DMS 273 (cell line): ENCODE measurements around the gene ZNF362.
"Not testable (repeated sequence)": the region's sequence is repeated elsewhere in the genome, so short reads cannot be mapped to it uniquely, and the experiment has no call there.

ENCODE experiments used
- DNase-seq: peaks from one replicate; lab custom pipeline; 2025; ENCODE audit not compliant: unreplicated experiment; lab: John Stamatoyannopoulos, UW

ZNF362 gene

DNA sequence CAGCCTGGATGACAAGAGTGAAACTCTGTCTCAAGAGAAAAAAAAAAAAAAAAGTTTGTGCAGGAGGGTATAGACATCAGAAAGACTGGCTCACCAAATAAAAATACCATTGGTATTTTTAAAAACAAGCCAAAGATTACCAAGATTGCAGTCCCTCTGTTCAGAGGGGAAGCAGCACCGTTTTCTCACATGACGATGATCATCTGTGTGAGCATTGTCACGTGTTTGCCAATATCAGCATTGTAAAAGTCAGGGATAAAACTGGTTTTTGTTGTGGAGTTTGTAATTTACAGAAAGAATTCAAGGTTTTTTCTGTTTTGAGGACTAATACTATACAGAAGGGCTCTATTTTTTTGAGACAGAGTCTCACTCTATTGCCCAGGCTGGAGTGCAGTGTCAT, 26.5 kb downstream of the ZNF362 start:
- DNase-seq: no peak

DNA sequence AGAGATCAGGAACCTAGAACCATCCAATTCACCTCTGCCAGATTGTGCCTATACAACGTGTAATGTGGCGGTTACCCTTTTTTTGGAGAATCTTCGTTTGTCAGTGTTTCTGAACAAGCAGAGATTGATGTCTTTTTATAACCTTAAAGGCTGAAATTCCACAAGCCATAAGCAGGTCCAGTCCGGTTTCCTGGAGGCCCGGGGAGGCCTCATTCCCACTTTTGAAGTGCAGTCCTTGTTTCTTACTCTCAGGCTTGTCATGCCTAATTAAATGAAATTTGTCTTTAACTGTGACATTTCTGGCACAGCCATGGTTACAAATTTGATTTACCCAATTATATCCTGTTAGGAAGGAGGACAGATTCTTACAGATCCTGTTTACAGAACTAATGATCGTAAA, 27.8 kb downstream of the ZNF362 start:
- DNase-seq: no peak

DNA sequence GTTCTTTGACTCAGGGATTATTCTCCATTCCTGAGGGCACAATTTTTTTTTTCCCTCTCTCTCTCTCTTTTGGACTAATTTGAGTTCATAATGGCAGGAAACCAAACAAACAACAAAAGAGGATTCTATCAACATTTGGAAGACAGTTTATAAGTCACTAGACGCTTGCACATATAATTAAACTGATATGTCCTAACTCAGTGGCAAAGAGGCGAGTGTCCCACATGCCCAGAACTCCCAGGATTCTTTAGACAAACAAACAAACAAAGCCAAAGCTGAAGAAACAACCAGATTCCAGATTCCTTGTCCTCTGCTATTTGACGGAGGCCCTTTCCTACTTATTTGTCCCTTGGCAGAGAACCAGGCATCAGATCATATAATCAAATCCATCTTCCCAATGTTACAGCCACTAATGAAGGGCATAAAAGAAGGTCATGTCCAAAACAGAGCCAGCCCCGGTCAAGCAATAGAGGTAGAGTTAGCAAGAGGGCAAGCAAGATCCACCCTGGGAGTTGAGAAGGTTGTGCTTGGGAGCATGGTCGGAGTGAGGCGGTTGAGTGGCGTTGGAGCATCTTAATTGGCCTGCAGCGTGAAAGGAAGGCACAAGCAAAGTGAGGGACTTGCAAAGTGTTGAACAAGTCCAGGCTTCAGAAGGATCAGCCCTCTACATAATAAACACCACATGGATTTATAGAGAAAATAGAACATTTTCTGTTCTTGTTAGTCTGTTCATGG, 30.3 kb downstream of the ZNF362 start:
- DNase-seq: no peak

DNA sequence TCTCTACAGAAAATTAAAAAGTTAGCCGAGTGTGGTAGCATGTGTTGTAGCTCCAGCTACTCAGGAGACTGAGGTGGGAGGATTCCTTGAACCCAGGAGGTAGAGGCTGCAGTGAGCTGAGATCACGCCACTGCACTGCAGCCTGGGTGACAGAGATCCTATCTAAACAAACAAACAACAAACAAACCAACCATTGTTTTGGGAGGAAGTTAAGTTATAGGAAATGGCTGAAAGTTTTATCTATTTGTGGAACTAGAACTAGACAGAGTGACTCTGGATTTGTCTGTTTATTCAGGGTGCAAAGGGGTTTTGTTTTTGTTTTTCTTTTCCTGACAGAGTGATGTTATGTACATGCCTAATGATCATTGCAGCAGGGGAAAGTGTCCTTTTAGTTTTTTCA, 31.0 kb downstream of the ZNF362 start:
- DNase-seq: no peak

DNA sequence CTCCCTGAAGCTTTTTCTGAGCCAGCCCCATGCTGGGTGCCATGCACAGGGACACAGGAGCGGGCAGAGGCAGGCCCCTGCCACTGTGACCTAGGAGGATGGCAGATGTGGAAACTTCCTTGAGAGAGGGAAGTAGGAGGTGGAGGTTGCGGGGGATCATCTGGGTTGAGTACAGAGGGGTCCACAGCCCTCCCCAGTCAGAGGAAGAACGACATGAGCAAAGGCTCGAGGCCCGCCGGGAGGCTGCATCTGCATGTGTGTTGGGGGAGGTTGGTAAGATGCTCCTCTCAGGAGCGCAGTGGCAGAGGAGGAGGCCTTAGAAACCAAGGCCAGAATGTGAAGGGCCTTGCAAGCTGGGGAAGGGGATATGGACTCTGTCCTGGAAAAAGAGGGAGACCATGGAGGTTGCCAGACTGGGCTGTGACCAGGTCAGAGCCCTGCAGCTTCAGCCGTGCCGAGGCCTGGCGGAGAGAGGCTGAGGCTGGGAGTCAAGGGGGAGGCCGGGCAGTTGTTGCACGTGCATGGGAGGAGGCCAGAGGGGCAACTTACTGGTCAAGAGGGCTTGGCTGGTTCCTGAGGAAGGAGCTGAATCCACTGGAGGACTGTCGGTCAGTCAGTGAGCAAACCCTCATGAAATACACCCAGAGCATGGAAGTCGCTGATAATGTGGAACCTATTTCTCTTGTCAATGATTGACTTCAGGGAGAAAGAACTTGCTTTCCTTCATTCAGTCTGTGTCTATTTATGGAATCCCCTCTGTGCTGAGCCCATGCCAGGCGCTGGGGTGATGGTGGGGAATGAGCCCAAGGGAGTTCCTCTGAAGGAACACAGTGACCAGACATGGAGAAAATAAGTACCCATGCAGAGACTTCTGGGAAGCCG, 32.9 kb downstream of the ZNF362 start:
- DNase-seq: no peak

DNA sequence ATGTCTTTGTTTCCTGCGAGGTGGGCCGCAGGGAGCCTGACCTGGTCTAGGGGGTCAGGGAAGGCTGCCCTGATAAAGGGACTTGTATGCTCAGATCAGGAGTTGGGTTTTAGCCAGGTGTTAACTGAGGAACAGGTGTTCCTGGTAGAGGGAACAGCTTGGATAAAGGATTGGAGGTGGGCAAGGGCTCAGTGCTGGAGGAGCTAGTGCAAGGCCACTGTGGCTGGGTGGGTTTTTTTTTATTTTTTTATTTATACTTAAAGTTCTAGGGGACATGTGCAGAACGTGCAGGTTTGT, 33.5 kb downstream of the ZNF362 start:
- no peak for DNase-seq

DNA sequence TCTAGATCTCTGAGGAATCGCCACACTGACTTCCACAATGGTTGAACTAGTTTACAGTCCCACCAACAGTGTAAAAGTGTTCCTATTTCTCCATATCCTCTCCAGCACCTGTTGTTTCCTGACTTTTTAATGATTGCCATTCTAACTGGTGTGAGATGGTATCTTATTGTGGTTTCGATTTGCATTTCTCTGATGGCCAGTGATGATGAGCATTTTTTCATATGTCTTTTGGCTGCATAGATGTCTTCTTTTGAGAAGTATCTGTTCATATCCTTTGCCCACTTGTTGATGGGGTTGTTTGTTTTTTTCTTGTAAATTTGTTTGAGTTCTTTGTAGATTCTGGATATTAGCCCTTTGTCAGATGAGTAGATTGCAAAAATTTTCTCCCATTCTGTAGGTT, 34.3 kb downstream of the ZNF362 start:
- DNase-seq: not testable (repeated sequence)

DNA sequence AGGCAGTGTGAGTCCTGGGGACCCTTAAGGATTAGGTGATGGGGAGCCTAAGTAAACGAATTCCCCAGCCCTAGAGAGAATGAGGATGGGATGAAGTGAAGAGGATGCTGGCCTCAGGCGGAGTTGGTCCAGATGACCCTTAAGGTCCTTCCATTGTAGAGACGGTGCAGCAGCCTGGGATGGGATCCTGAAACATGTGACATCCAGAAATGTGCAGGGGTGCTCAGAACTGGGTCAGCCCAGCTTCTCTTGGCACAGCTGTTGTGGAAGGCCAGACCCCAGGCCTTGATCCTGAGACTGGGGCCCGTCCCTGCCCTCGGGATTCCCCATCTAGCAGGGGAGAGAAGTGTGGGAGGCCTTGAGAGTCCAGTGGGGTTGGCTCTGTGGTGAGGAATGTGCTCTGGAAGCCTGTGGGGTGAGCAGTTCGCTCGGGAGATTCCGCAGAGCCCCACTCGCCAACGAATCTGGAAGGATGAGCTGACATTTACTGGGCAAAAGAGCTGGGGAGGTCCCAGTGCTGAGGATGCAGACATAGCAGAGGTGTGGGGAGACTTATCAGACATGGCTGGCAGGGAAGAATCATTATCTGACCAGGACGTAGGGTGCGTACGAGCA, 36.5 kb downstream of the ZNF362 start:
- DNase-seq: no peak

DNA sequence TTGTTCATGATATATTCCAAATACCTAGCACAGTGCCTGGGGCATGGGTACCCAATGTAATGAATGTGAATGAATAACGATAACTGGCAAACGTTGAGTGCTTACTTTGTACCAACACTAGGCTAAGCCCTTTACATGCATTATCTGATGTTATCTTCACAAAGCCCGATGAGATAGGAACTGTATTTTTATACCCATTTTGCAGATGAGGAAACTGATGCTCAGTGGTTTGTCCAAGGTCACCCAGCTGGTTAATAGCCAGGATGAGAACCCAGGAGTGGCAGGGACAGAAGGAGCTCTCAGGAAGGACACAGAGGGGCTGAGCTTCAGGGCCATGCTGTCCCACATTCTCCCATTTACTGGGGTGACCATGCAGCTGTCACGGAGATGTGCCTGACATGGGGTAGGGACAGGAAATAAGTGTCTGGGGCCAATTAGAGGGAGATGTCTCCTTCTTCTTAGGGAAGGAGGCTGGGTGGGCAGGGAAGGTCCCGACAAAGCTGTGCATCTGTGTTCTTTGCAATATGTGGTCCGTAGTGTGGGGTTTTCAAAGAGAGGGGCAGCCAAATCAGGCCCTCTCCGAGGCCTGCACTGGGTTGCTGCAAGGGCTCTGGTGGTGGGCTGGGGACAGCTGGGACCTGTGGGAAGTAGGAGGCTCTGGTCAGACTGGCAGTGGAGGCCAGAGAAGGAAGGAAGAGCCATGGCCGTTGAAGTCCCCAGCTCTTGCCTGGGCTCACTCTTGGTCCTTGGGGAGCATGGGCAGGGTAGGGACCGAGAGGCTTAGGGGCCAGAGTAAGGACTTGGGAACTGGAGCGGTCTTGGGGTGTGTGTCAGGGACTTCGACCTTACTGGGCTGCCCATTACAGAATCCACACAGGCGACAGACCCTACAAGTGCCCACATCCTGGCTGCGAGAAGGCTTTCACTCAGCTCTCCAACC, 38.0 kb downstream of the ZNF362 start:
- DNase-seq: no peak

DNA sequence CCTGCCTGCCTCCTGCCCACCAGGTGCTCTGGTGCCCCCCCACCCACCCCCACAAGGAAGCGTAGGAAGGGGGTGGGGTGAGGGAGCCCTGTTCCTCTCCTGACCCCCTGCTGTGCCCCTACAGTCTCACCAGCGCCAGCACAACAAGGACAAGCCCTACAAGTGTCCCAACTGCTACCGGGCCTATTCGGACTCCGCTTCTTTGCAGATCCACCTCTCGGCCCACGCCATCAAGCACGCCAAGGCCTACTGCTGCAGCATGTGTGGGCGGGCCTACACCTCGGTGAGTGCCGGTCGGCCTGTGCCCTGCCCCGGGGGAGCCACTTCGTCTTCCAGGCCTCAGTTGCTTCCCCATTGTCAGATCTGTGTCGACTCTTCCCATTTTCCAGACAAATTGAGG, 38.7 kb downstream of the ZNF362 start:
- DNase-seq: no peak

DNA sequence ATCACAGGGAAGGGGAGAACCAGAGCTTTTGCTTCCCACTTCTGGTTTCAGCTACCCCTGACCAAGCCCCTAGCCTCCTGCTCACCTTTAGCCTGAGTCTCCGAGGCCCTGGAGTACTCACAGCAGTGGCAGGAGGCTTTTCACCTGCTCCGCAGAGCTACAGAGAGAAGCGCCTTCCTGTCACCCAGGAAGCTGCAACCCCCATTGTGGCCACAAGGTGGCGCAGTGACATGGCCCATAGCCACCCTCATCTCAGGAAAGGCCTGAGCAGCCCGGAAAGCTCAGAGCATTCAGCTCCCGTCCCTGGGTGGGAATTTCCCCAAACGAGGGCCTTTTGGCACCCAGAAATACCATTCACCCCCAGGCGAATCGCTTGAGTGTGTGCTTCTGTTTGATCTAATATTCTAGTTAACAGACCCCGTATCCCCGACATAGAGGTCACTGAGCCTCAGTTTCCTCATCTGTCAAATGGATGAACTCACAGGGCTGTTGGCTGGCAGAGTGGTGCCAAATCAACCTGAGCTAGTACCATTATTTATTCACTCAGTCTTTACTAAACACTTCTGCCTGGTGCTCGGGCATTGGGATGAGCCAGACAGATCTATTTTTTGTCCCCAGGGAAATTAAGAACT, 39.3 kb downstream of the ZNF362 start:
- peak; percentile 92 for DNase-seq

DNA sequence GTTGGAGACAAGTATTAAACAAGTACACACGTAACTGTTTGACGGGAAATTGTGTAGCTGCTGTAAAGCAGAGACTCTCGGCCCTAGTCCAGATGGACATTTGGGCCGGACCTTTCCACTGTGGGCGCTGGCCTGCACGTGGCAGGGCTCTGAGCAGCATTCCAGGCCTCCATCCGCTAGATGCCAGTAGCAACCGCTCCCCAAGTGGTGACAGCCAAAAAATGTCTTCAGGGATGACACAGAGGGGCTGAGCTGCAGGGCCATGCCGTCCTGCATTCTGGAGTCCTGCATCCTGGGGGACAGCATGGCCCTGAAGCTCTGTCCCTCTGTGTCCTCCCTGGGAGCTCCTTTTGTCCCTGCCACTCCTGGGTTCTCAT, 39.8 kb downstream of the ZNF362 start:
- no peak for DNase-seq

DNA sequence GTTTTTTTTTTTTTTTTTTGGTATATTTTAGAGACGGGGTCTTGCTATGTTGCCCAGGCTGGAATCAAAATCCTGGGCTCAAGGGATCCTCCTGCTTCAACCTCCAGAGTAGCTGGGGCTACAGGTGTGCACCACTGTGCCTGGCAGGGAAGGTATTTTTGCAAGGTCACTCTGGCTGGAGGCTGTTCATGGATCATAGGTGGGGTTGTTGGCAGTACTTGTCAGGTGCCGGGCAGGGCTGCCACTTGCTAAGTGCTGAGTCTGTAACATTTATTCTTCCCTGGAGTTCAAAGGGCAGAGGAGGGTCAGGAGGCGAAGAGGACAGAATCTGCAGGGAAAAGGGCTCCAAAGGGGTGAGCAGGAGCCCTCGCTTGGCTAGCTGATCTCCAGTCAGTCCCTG, 40.5 kb downstream of the ZNF362 start:
- DNase-seq: no peak

DNA sequence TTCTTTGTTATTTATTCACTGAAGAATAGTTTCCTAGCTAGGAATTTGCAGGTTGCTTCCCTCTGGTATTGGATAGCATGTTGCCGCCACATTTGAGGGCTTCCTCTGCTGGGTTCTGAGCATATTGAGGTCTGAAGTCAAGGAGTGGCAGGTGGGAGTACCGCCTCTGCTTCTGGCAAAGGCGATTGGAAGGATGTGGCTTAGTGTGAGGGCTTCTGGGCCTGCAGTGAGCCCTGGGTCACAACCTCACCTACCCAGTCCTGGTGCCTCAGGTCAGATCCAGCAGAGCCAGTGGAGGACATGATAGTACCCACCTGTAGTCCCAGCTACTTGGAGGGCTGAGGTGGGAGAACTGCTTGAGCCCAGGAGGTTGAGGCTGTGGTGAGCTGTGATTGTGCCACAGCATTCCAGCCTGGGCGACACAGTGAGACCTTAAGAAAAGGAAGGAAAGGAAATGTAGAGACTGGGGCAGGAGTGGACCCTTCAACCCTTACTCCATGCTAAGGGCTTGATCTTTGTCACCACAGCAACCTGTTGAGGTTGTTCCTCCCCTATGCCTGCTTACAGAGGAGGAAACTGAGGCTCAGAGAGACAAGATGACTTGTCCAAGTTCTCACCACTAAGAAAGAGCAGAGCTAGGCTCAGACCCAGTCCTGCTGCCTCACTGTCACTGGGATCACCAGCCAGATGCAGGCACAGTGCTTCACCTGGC, 41.8 kb downstream of the ZNF362 start:
- DNase-seq: no peak

DNA sequence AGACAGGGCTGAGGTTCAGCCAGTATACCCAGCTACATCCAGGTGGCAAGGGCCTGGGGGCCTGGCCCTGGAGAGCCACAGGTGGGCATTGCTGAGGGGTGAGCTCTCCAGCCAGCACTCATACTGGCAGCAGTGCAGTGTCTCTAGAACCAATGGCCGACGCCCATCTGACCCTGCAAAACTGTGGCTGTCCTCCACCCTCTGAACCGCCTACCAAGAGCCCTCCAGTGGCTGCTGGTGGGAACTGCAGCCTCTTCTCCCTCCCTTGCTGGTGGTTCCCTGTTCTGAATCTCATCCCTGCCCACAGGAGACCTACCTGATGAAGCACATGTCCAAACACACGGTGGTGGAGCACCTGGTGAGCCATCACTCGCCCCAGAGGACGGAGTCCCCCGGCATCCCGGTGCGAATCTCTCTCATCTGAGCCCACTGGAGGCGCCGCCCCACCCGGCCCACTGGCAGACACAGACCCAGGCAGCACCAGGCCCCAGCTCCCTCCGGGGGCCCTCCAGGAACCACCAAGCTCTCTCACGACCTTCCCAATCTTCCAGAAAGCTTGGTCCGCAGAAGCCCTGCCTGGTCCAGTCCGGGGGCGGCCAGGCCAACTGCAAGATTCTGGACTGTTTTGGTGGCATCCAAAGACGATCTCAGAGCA, 42.5 kb downstream of the ZNF362 start:
- peak; percentile 81 for DNase-seq

DNA sequence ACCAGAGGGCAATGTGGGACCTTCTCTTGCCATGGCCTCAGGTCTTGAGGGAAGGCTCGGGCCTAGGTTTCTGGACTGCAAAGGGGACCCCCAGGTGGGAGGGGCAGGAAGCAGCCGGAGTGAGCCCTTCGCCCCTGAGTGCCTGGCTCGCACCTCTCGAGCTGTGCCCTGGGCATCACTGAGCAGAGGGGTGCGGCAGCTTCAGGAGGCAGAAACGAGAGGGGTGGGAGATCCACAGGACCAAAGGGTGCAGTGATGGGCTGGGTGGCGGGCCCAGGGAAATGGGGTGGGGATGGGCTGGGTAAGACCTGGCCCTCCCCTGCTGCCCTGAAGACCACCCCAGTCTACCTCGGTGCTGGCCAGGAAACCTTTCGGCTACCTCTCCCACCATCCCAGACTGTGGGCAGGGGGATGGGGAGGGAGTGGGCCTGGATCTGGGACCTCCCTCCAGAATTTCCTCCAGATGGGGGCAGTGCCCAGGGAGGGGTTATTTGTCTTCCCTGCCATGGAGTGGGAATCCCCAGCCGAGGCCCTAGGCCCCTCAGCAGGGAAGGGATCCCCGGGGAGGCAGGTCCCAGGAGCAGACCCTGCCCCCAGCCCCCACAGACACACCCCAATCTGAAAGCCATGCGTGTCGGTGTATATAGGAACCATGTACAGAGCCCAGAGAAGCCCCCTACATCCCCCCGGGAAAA, 43.3 kb downstream of the ZNF362 start:
- no peak for DNase-seq

DNA sequence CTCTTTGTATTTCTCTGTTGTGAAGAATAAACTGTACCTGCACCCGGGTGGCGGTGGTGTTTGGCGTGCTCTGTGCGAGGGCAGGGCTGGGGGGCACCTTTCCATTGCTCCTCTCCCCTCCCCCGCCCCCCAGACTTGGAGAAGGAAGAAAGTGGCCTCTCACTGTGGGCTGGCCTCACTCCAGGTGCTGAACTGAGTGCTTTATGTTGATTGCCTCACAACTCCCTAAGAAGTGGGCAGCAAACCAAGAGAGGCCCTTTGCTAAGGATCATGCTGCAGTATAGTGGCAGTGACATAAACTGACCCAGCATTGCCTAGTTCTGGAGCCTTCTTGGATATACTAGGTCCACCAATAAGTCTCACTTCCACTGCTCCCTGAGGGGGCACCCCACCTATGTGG, 44.4 kb downstream of the ZNF362 start:
- peak; percentile 31 for DNase-seq

DNA sequence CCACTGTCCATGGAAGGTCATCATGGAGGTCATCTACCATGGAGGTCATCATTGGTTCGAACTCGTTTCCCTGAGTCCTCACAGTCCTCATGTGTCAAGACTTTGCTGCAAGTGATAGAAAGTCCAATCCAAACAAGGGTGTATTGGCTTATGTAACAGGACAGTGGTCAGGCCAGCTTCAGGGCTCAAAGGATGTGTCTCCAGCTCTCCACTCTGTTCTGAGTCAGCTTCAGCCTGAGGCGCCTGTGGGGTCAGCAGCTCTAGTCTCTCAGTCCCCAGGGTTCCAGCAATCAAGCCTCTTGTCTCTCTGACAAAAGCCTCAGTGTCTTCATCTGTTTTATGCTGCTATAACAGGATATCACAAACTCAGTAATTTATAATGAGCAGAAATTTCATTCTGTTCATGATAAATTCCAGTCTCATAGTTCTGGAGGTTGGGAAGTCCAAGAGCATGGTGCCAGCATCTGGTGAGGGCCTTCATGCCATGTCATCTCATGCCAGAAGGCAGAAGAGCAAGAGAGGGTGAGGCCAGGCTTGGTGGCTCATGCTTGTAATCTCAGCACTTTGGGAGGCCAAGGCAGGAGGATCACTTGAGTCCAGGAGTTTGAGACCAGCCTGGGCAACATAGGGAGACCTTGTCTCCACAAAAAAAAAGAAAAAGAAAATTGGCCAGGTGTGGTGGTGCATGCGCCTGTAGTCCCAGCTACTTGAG, 45.1 kb downstream of the ZNF362 start:
- no peak for DNase-seq
